Esophagus mucosa (tissue), 1 donor: ENCODE data around the gene XKR7. TPM values are rescaled to one million over a fixed set of nuclear protein-coding genes. Genes with fewer than 3 reads are reported as not detected.

Experiments used
- ATAC-seq: fragments of 200-7000 bp; cut with Tn5 transposase; one replicate; pipeline ENCODE4 v1.9.1; 2020
- total RNA-seq: library from RNA; stranded (reverse); gene quantifications from one replicate; pipeline ENCODE4 v1.2.4, GENCODE V29; 2023
- donor health status: DM: yes; HTN: yes; CAD: no.

The XKR7 gene
- total RNA-seq, 1 donor from 2014 or later, result not detected

- ATAC-seq, result no peak
Measured at GRCh38 chr20:31945319-31945718, 22.6 kb upstream of the XKR7 start.

- no peak for ATAC-seq
Measured at GRCh38 chr20:31945785-31946184, 22.2 kb upstream of the XKR7 start.

GRCh38 chr20:31948008-31948407 is 19.9 kb upstream of the XKR7 start:
- no peak for ATAC-seq

GRCh38 chr20:31949877-31950646 is 17.9 kb upstream of the XKR7 start:
- no peak for ATAC-seq

- no peak for ATAC-seq
Measured at GRCh38 chr20:31951203-31951529, 16.8 kb upstream of the XKR7 start.

GRCh38 chr20:31951530-31952453 is 16.2 kb upstream of the XKR7 start, which contains the start of gene PDRG1:
PDRG1 (minus strand) TSS chr20:31952046; CDS start chr20:31951961, 85 bp downstream.
- peak; percentile 99 for ATAC-seq

GRCh38 chr20:31953556-31954148 is 14.3 kb upstream of the XKR7 start:
- no peak for ATAC-seq

GRCh38 chr20:31954500-31954899 is 13.5 kb upstream of the XKR7 start:
- ATAC-seq, result no peak

- no peak for ATAC-seq
Measured at GRCh38 chr20:31956556-31957526, 11.1 kb upstream of the XKR7 start.

- no peak for ATAC-seq
Measured at GRCh38 chr20:31962761-31963160, 5.2 kb upstream of the XKR7 start.

GRCh38 chr20:31963889-31964288 is 4.1 kb upstream of the XKR7 start:
- no peak for ATAC-seq

GRCh38 chr20:31966991-31967655 is 828 bp upstream of the XKR7 start:
- no peak for ATAC-seq

- ATAC-seq, result peak; percentile 88
Measured at GRCh38 chr20:31968291-31969126, 558 bp downstream of the XKR7 start.

GRCh38 chr20:31969991-31970390 is 2.0 kb downstream of the XKR7 start:
- ATAC-seq, result no peak

- no peak for ATAC-seq
Measured at GRCh38 chr20:31972471-31973021, 4.6 kb downstream of the XKR7 start.

GRCh38 chr20:31974296-31974695 is 6.3 kb downstream of the XKR7 start:
- no peak for ATAC-seq

- ATAC-seq, result no peak
Measured at GRCh38 chr20:31974951-31975487, 7.1 kb downstream of the XKR7 start.

GRCh38 chr20:31975874-31976273 is 7.9 kb downstream of the XKR7 start:
- ATAC-seq, result no peak

- ATAC-seq, result no peak
Measured at GRCh38 chr20:31977080-31977479, 9.1 kb downstream of the XKR7 start.
